Effector memory CD4-positive, alpha-beta T cell (primary cell): ENCODE measurements around the gene SCLT1.

Experiments used
- DNase-seq, 3 donors: peaks; one replicate each; pipeline ENCODE4 v3.0.0-alpha.2; 2020
- H3K27ac ChIP-seq: 2 replicates; pipeline ENCODE4 v1.7.0; 2013; ENCODE audit warnings: mild to moderate bottlenecking, low read length, moderate library complexity; ENCODE audit not compliant: insufficient read depth, poor library complexity, severe bottlenecking
- H3K27me3 ChIP-seq: replicated peaks from 2 replicates; pipeline ENCODE4 v1.7.0; 2013; ENCODE audit warnings: mild to moderate bottlenecking, low read length; ENCODE audit not compliant: insufficient read depth, control insufficient read depth, poor library complexity, severe bottlenecking
- H3K36me3 ChIP-seq: 2 replicates; pipeline ENCODE4 v1.7.0; 2013; ENCODE audit warnings: mild to moderate bottlenecking, low read length, moderate library complexity; ENCODE audit not compliant: control insufficient read depth, insufficient read depth
- H3K4me1 ChIP-seq: 2 replicates; pipeline ENCODE4 v1.7.0; 2013; ENCODE audit warnings: low read length, mild to moderate bottlenecking; ENCODE audit not compliant: control insufficient read depth, insufficient read depth, poor library complexity, severe bottlenecking
- H3K4me3 ChIP-seq: 2 replicates; pipeline ENCODE4 v1.7.0; 2013; ENCODE audit warnings: low read length, low read depth, mild to moderate bottlenecking; ENCODE audit not compliant: insufficient read depth, poor library complexity, severe bottlenecking
- H3K9me3 ChIP-seq: 2 replicates; pipeline ENCODE4 v1.7.0; 2013; ENCODE audit warnings: mild to moderate bottlenecking, low read length, moderate library complexity; ENCODE audit not compliant: control insufficient read depth

SCLT1 gene

GRCh38 chr4:128837679-128838078 is 255.7 kb downstream of the SCLT1 start:
- no peaks in the 10 kb centered on the region for H3K27me3 ChIP-seq
- DNase-seq = no peak
- peaks cover 19% of the 10 kb centered on the region for H3K36me3 ChIP-seq
- no peaks in the 10 kb centered on the region for H3K9me3 ChIP-seq
- no peak overlapping the region for H3K4me3 ChIP-seq
- H3K4me1 ChIP-seq = no peaks in the 10 kb centered on the region
- no peak overlapping the region for H3K27ac ChIP-seq

- Histone ChIP-seq H3K27ac (no peak overlapping the region), H3K4me3 (no peak overlapping the region), H3K27me3 (no peaks in the 10 kb centered on the region), H3K9me3 (no peaks in the 10 kb centered on the region), H3K36me3 (peaks cover 20% of the 10 kb centered on the region), H3K4me1 (no peaks in the 10 kb centered on the region)
- DNase-seq = no peak
Measured at GRCh38 chr4:128837198-128837597, 256.1 kb downstream of the SCLT1 start.

- H3K27ac ChIP-seq = no peak overlapping the region
- H3K27me3 ChIP-seq = no peaks in the 10 kb centered on the region
- peaks cover 30% of the 10 kb centered on the region for H3K36me3 ChIP-seq
- H3K9me3 ChIP-seq = no peaks in the 10 kb centered on the region
- peaks cover 2% of the 10 kb centered on the region for H3K4me1 ChIP-seq
- no peak for DNase-seq
- no peak overlapping the region for H3K4me3 ChIP-seq
Measured at GRCh38 chr4:128835498-128836222, 257.7 kb downstream of the SCLT1 start.
